Measurements from ENCODE around the gene VDAC2.
A peak's percentile ranks its signal among the peaks of the same experiment; 100 is the strongest.

- peak; percentile 28 for TF ChIP-seq CTCF (IDR thresholded peaks at IDR 0.05; ENCODE audit: low read depth, low read length)
- TF ChIP-seq EZH2phosphoT487 (IDR thresholded peaks at IDR 0.05; ENCODE audit: low read depth): no peak
Observed at GRCh38 chr10:75234683-75235374, 24.2 kb downstream of the VDAC2 start.

Measured in OCI-LY3 (cell line).